ENCODE data around the gene KIAA0753. TPM values are rescaled to one million over a fixed set of nuclear protein-coding genes. Genes with fewer than 3 reads are reported as not detected.
A peak's percentile ranks its signal among the peaks of the same experiment; 100 is the strongest.

Gene KIAA0753
- total RNA-seq, 1 donor from 2014 or later, result 3.5 TPM

- intact Hi-C loops (cut with DNase I), result no loop called here
- ATAC-seq (ENCODE audit: poor library complexity), result no peak
- DNase-seq, result no peak
Observed at GRCh38 chr17:6544011-6544370, 96.5 kb downstream of the KIAA0753 start.

- intact Hi-C loops (cut with DNase I), result no loop called here
- DNase-seq (no peak), ATAC-seq (ENCODE audit: poor library complexity) (no peak)
Observed at GRCh38 chr17:6543079-6544010, 97.2 kb downstream of the KIAA0753 start.

GRCh38 chr17:6542577-6542976 lies 97.9 kb downstream of the KIAA0753 start:
- ATAC-seq (ENCODE audit: poor library complexity), result no peak
- intact Hi-C loops (cut with DNase I), result no loop called here
- no peak for DNase-seq

GRCh38 chr17:6541886-6542285 lies 98.6 kb downstream of the KIAA0753 start:
- intact Hi-C loops (cut with DNase I), result no loop called here
- ATAC-seq (ENCODE audit: poor library complexity), result no peak
- no peak for DNase-seq

GRCh38 chr17:6539871-6540270 lies 100.6 kb downstream of the KIAA0753 start:
- intact Hi-C loops (cut with DNase I), result no loop called here
- no peak for DNase-seq
- ATAC-seq (ENCODE audit: poor library complexity), result no peak

- intact Hi-C loops (cut with DNase I), result no loop called here
- ATAC-seq (ENCODE audit: poor library complexity) (no peak), DNase-seq (no peak)
Observed at GRCh38 chr17:6536566-6537065, 103.9 kb downstream of the KIAA0753 start.

- intact Hi-C loops (cut with DNase I), result no loop called here
- no peak for ATAC-seq (ENCODE audit: poor library complexity)
- DNase-seq, result no peak
Observed at GRCh38 chr17:6536053-6536452, 104.5 kb downstream of the KIAA0753 start.

GRCh38 chr17:6534846-6535514 lies 105.5 kb downstream of the KIAA0753 start:
- no peak for ATAC-seq (ENCODE audit: poor library complexity)
- no peak for DNase-seq
- intact Hi-C loops (cut with DNase I), result no loop called here

- DNase-seq (no peak), ATAC-seq (ENCODE audit: poor library complexity) (peak; percentile 62)
- intact Hi-C loops (cut with DNase I), result no loop called here
Observed at GRCh38 chr17:6532441-6532885, 108.0 kb downstream of the KIAA0753 start.

GRCh38 chr17:6531575-6531974 lies 108.9 kb downstream of the KIAA0753 start:
- DNase-seq (no peak), ATAC-seq (ENCODE audit: poor library complexity) (no peak)
- intact Hi-C loops (cut with DNase I), result no loop called here

- ATAC-seq (ENCODE audit: poor library complexity) (no peak), DNase-seq (no peak)
- intact Hi-C loops (cut with DNase I), result no loop called here
Observed at GRCh38 chr17:6530324-6530920, 110.1 kb downstream of the KIAA0753 start.

- intact Hi-C loops (cut with DNase I), result no loop called here
- no peak for DNase-seq
- ATAC-seq (ENCODE audit: poor library complexity), result no peak
Observed at GRCh38 chr17:6528557-6528956, 112.0 kb downstream of the KIAA0753 start.

Small RNA genes within 50 kb of the gene (microRNA-seq; reads per million reads assigned to microRNA genes)
- not detected for gene MIR4520-1
- not detected for gene MIR4520-2

Other genes starting within 250 kb of the KIAA0753 start
- not detected for gene AIPL1, start 205.6 kb downstream of the KIAA0753 start, total RNA-seq
- 0.59 TPM for gene PIMREG, start 196.3 kb downstream of the KIAA0753 start, total RNA-seq
- gene PITPNM3, start 84.2 kb downstream of the KIAA0753 start, total RNA-seq, result 0.27 TPM
- 44.5 TPM for gene TXNDC17, start 349 bp upstream of the KIAA0753 start, total RNA-seq
- gene MED31, start 10.9 kb upstream of the KIAA0753 start, total RNA-seq, result 14.5 TPM
- gene C17orf100, start 11.1 kb upstream of the KIAA0753 start, total RNA-seq, result 0.48 TPM
- not detected for gene SLC13A5, start 72.7 kb upstream of the KIAA0753 start, total RNA-seq
- gene XAF1, start 115.3 kb upstream of the KIAA0753 start, total RNA-seq, result 16.6 TPM
- gene FBXO39, start 135.5 kb upstream of the KIAA0753 start, total RNA-seq, result 0.13 TPM
- not detected for gene TEKT1, start 191.0 kb upstream of the KIAA0753 start, total RNA-seq

Measured in Right ventricle myocardium superior (tissue), 1 donor.